Measurements from ENCODE around the gene NSD1.
"Not testable (repeated sequence)": the region's sequence is repeated elsewhere in the genome, so short reads cannot be mapped to it uniquely, and the experiment has no call there.

The NSD1 gene

DNA sequence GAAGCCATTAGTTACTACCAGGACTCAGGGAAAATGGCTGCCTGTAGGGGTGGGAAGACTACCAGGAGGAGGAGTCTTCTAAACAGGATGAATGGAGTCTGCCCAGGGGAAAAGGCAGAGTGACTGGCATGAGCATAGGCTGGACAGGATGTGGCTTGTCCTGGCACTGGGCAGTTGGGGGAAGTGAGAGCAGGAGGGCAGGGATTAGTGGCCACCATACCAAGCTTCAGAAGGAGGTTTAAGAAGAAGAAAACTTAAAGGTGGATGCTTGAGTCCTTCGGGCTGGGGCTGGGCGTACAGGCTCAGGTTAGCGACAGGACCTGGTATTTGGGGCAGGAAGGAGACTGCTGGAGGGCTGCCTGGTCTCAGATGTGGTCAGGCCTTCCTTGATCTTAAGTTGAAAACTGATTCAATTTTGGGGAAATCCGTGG lies 5.0 kb upstream of the NSD1 start:
- DNase-seq, result no peak

- DNase-seq, result peak; percentile 55
Measured at GRCh38 chr5:177130211-177131018, 3.2 kb upstream of the NSD1 start.

DNA sequence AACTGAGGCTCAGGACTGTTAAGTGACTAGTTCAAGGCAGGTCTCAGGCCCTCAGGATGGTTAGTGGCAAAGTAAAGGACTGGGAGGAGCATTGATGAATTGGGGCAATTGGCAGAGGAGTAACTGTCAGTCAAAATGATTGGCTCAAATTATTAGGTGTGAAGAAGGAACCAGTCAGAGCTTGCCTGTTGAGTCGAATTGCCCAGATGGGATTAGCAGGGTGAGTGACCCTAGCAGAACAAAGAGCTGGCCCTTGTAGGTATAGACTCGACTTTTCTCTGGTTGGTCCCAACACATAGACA lies 2.6 kb upstream of the NSD1 start:
- DNase-seq, result no peak

DNA sequence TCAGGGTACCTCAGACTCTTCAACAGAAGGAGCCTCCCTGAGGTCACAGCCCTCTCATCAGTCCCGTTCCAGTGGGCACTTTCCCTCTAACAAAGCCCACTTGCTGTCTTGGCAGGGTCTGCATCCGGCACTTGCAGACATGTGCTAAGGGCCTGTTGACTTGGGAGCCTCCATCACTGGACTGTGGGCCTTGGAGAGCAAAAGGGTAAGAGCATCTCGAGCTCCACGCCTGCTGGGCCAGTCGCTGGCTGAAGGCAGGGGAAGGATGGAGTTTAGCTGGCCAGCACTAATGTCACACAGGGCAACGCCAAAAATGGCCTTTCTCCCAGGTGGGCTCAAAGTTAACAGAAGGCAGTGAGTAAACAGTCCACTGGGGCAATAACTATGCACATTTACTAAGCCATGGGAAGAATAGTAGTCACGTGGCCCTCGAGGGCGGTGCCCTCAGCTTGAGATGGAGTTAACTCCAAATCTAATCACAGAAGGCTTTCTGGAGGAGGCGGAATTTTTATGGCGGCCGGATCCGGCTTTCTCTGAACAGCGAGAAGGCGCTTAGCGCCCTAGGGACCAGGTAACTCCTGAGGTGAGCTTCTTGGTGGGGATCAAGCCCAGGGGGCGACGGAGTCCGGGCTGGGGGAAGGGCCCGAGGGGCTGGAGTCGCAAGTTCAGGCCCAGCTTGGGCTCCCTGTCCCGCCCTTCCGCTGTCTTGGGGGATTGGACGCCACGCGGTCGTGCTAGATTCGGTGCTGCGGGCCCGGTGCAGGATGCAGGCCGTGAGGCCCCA lies 2.0 kb upstream of the NSD1 start:
- DNase-seq, result no peak

GRCh38 chr5:177132136-177133095 lies 1.2 kb upstream of the NSD1 start:
- DNase-seq, result peak; percentile 28

- peak; percentile 59 for DNase-seq
Measured at GRCh38 chr5:177133853-177134696, 502 bp downstream of the NSD1 start.

DNA sequence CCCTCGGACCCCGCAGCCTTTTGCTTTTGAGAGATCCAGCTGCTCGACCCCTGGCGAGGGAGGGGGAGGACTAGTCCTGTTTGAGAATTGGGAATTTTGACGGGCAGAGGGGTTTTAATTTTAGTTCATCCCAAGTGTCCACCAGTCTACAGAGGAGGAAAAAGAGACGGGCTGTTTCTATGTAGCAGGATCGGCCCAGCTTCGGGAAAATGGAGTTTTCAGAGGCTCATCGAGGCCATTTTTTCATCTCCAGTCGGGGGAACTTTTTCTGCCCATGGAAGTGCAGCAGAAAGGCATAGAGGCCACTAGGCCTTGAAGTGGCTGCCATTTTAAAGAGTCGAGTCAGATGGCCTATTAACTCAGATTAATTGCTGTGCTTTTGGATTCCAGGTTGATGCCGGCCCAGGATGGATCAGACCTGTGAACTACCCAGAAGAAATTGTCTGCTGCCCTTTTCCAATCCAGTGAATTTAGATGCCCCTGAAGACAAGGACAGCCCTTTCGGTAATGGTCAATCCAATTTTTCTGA lies 1.2 kb downstream of the NSD1 start:
- peak; percentile 17 for DNase-seq

DNA sequence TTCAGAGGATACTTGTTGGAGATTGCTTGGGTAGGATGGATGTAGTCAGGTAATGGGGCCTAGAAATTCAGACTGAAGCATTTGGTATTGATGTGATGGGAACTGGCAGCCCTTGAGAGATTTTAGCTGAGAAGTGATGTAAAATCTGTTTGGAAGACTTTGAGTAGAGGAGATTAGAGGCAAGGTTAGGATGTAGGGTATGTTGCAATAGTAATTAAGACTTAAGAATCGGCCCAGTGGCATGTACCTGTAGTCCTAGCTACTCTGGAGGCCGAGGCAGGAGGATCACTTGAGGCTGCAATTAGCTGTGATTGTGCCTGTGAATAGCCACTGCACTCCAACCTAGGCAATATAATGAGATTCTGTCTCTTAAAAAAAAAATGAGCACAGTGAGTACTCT lies 6.7 kb downstream of the NSD1 start:
- no peak for DNase-seq

DNA sequence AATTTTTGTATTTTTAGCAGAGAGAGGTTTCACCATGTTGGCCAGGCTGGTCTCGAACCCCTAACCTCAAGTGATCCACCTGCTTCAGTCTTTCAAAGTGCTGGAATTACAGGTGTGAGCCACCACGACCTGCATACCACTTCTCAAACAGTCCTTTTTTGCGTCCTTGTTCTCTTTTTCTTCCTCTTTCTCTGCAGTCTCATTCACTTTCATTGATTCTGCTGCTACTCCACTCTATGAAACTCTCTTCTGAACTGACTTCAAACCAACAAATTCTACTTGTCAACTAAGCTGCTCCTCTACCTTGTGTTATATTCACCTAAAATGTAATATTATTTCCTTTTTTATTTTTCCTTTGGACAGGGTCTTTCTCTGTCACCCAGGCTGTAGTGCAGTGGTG lies 7.9 kb downstream of the NSD1 start:
- DNase-seq, result no peak

GRCh38 chr5:177142098-177142611 lies 8.6 kb downstream of the NSD1 start:
- DNase-seq, result no peak

GRCh38 chr5:177142778-177143177 lies 9.2 kb downstream of the NSD1 start:
- DNase-seq, result no peak

DNA sequence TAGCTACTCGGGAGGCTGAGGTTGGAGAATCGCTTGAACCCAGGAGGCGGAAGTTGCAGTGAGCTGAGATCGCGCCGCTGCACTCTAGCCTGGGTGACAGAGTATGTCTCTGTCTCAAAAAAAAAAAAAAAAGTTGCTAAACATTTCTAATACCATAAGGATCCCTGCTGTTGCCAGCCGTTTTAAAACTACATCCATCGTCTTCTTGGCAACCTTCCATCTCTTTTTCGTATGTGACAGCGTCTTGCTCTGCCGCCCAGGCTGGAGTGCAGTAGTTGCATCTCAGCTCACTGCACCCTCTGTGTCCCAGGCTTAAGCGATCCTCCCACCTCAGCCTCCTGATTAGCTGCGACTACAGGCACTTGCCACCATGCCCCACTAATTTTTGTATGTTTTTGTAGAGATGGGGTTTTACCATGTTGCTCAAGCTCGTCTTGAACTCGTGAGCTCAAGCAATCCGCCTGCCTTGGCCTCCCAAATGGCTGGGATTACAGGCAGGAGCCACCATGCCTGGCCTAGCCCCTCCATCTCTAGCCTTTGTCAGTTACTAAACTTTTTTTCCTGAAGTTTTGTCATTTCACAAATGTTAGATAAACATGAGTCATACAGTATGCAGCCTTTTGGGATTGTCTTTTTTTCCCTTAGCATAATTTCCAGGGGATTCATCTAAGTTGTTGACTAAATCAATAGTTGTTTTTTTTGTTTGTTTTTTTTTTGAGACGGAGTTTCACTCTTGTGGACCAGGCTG lies 13.5 kb downstream of the NSD1 start:
- peak; percentile 61 for DNase-seq

DNA sequence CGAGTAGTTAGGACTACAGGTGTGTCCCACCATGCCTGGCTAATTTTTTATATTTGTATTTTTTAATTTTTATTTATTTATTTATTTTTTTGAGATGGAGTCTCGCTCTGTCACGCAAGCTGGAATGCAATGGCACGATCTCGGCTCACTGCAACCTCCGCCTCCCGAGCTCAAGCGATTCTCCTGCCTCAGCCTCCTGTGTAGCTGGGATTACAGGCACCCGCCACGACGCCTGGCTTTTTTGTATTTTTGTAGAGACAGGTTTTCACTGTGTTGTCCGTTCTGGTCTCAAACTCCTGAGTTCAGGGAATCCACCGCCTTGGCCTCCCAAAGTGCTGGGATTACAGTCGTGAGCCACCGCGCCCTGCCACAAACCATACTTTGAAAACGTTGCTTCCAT lies 16.5 kb downstream of the NSD1 start:
- DNase-seq, result not testable (repeated sequence)

DNA sequence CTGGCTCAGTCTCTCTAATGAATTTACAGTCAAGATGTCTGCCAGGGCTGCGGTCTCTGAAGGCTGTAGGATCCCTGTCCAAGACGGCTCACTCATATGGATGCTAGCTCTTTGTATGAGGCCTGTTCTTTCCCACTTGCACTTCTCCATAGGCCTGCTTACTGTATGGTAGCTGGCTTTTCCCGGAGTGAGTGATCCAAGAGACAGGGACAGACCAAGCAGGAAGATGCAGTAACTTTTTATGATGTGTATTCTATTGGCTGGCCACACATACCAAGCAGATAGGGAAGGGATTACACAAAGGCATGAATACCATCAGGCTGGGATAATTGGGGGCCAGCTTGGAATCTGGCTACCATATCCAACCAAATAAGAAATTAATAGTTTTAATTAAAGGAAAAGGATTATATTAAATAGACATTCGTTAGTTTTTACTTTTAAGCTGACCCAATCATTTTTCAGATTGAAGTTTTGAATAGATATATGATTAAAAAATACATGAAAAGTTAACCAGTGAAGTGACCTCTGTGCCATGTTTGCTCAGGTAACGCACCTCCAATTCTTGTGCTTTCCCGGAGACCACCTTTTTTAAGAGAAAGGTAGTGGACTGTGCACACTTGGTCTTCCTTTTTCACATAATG lies 20.6 kb downstream of the NSD1 start:
- DNase-seq, result peak; percentile 37

GRCh38 chr5:177162379-177162778 lies 28.8 kb downstream of the NSD1 start:
- DNase-seq, result peak; percentile 11

- DNase-seq, result no peak
Measured at GRCh38 chr5:177163500-177163899, 29.9 kb downstream of the NSD1 start.

GRCh38 chr5:177169271-177169670 lies 35.7 kb downstream of the NSD1 start:
- DNase-seq, result no peak

GRCh38 chr5:177171961-177172360 lies 38.4 kb downstream of the NSD1 start:
- no peak for DNase-seq

DNA sequence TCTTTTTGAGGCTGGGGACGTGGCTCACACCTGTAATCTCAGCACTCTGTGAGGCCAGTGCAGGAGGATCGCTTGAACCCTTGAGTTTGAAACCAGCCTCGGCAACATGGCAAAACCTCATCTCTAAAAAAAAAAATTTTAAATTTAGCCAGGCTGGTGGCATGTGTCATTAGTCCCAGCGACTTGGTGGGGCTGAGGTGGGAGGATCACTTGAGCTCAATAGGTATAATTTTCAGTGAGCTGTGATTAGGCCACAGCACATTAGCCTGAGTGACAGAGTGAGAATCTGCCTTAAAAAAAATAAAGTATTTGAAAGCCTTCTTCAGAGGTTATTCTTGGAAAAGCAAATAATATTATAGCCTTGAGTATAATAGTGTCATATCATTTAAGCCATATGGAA lies 41.8 kb downstream of the NSD1 start:
- DNase-seq, result no peak

- no peak for DNase-seq
Measured at GRCh38 chr5:177176175-177176711, 42.7 kb downstream of the NSD1 start.

Measured in fibroblast of skin of right biceps (primary cell).